SK-N-SH (cell line): ENCODE measurements around the gene ACADS.

Experiments used
- EP300 ChIP-seq, 2 experiments: IDR thresholded peaks; 2 replicates each; pipeline versions ENCODE4 v1.4.0 to v1.6.1; 2012; ENCODE audit warnings: borderline replicate concordance in 1 of 2, low read depth in 1 of 2, low read length in 1 of 2
- EZH2phosphoT487 ChIP-seq: fragments of 200-600 bp; sonication (generic); IDR thresholded peaks from 2 replicates; pipeline ENCODE4 v1.6.1; 2017; ENCODE audit warnings: low read depth, mixed run types, mild to moderate bottlenecking, antibody characterized with exemption, moderate library complexity, borderline replicate concordance
- FOXM1 ChIP-seq: IDR thresholded peaks from 2 replicates; pipeline ENCODE4 v1.4.0; 2012; ENCODE audit warnings: low read depth, mild to moderate bottlenecking
- POLR2AphosphoS5 ChIP-seq: IDR thresholded peaks from 2 replicates; pipeline ENCODE4 v1.6.1; 2012; ENCODE audit warnings: low read depth, low read length
- TAF1 ChIP-seq: IDR thresholded peaks from 2 replicates; pipeline ENCODE4 v1.6.1; 2012; ENCODE audit warnings: low read depth, mild to moderate bottlenecking, low read length, moderate library complexity, borderline replicate concordance
- TF ChIP-seq, protein P1 (sequence below): fragments of 150-350 bp; IDR thresholded peaks from 2 replicates; pipeline ENCODE4 v1.6.1; 2017; ENCODE audit warnings: antibody characterized with exemption, low read length, low read depth, borderline replicate concordance
- TF ChIP-seq, protein P2 (sequence below): fragments of 200-600 bp; sonication (generic); IDR thresholded peaks from 2 replicates; pipeline ENCODE4 v1.6.1; 2017; ENCODE audit warnings: antibody characterized with exemption, mild to moderate bottlenecking, moderate library complexity

DNA sequence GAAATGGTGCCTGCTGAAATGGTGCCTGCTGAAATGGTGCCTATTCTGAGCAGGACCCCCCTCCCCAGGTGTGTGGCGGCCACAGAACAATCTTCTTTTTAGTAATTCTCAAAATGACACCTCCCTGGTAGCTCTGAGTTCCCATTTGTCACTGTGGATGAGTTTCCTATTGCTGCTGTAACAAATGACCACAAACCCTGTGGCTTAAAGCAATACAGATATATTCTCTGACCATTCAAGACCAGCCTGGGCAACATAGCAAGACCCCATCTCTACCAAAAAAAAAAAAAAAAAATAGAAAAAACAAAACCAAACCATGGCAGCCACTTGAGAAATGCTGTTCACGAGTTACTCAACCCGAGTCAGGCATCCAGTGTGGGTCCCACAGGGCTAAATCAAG, 7.9 kb downstream of the ACADS start:
- TF ChIP-seq, protein P1, sequence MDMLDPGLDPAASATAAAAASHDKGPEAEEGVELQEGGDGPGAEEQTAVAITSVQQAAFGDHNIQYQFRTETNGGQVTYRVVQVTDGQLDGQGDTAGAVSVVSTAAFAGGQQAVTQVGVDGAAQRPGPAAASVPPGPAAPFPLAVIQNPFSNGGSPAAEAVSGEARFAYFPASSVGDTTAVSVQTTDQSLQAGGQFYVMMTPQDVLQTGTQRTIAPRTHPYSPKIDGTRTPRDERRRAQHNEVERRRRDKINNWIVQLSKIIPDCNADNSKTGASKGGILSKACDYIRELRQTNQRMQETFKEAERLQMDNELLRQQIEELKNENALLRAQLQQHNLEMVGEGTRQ = no peak
- TF ChIP-seq, protein P2, sequence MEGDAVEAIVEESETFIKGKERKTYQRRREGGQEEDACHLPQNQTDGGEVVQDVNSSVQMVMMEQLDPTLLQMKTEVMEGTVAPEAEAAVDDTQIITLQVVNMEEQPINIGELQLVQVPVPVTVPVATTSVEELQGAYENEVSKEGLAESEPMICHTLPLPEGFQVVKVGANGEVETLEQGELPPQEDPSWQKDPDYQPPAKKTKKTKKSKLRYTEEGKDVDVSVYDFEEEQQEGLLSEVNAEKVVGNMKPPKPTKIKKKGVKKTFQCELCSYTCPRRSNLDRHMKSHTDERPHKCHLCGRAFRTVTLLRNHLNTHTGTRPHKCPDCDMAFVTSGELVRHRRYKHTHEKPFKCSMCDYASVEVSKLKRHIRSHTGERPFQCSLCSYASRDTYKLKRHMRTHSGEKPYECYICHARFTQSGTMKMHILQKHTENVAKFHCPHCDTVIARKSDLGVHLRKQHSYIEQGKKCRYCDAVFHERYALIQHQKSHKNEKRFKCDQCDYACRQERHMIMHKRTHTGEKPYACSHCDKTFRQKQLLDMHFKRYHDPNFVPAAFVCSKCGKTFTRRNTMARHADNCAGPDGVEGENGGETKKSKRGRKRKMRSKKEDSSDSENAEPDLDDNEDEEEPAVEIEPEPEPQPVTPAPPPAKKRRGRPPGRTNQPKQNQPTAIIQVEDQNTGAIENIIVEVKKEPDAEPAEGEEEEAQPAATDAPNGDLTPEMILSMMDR = no peak
- TF ChIP-seq POLR2AphosphoS5 (no peak), EZH2phosphoT487 (no peak), TAF1 (no peak), FOXM1 (no peak), EP300 (IDR thresholded peaks at IDR 0.05; ENCODE audit: borderline replicate concordance in 1 of 2, low read depth in 1 of 2, low read length in 1 of 2) (no peak)
